Measurements from ENCODE around the gene DACH1. TPM values are rescaled to one million over a fixed set of nuclear protein-coding genes. Genes with fewer than 3 reads are reported as not detected.
A peak's percentile ranks its signal among the peaks of the same experiment; 100 is the strongest.

DACH1 gene
- total and polyA plus RNA-seq, 2 donors (not counting 3 experiments of a cell fraction or from before 2014, with no cell fraction given) = 8.6 to 28.3 TPM

DNA sequence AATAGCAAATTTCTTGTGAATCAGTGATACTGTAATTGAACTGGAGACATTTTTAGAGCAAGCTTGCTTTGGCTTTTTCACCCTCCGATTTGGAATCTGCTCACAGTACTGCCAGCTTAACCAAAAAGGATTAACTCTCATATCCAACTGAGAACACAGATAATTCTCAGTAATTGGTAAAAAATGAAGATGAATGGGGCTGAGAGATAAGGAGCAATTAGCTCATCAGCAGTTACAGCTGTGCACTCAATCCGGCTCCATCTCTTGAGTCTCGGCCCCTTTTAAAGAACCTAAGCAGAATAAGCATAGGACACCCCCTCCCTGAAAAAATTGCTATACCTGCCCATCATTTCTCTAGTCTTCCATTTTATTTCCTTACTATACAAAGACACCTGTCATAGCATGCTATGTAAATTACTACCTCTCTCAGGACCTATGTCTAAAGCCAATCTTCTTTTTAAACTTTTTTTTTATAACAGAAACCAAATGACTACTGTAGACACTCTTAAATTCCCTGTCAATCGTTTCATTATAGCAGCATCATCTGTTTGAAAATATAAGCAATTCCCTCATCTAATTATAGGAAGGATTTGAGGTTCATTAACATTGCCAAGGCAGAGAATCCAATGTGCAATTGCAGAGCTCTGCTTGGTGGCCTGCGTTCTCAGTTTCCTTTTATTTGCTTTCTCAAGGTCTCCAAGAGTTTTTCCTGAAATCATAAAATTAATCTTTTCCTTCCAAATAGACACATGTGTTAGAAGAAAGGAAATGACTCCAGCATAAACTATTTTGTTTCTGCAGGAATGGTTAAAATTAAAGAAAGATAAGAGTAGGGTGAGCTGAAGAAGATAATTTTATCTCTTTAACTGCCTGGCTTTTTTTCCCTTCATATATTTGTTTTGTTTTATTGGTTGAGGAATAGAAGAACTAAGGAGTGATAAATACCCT, 242.1 kb downstream of the DACH1 start:
- Histone ChIP-seq H3K9me3 (replicated peaks; ENCODE audit: control insufficient read depth, insufficient read depth, low read length) (no peaks in the 10 kb centered on the region), H4K20me1 (replicated peaks; ENCODE audit: control insufficient read depth, extremely low read depth, insufficient read depth, low read length) (no peaks in the 10 kb centered on the region), H3K27me3 (ENCODE audit: control insufficient read depth in 2 of 2, insufficient read depth in 2 of 2, low read length in 2 of 2) (no peaks in the 10 kb centered on the region), H3K9me1 (replicated peaks; ENCODE audit: control insufficient read depth, extremely low read depth, insufficient read depth, low read length) (no peaks in the 10 kb centered on the region), H2AFZ (ENCODE audit: low read depth, low read length) (peak overlapping the region; percentile 26), H3K4me1 (ENCODE audit: control insufficient read depth, extremely low read depth, insufficient read depth, low read length) (peaks cover 61% of the 10 kb centered on the region), H3K4me3 (replicated peaks in 1 of 3; ENCODE audit: insufficient read depth in 1 of 3, low read depth in 1 of 3, low read length in 3 of 3) (peak overlapping the region in 1 of 3 experiments; percentile 45), H3K79me2 (ENCODE audit: control insufficient read depth, insufficient read depth, low read length) (no peaks in the 10 kb centered on the region), H3K9ac (replicated peaks; ENCODE audit: extremely low read depth, insufficient read depth, low read length) (peak overlapping the region; percentile 74), H3K4me2 (ENCODE audit: insufficient read depth, low read length) (peak overlapping the region; percentile 66), H3K36me3 (ENCODE audit: control insufficient read depth in 2 of 2, extremely low read depth in 1 of 2, insufficient read depth in 2 of 2, low read length in 2 of 2) (no peaks in the 10 kb centered on the region), H3K27ac (ENCODE audit: insufficient read depth, low read depth, low read length) (peak overlapping the region; percentile 83)
- peak; percentile 77 for TF ChIP-seq GATA2 (IDR thresholded peaks at IDR 0.05; ENCODE audit: insufficient read depth, insufficient read length, low read depth, low read length)
- no peak for TF ChIP-seq MYC (IDR thresholded peaks at IDR 0.05; ENCODE audit: low read depth, low read length)
- no peak for TF ChIP-seq POLR2A (IDR thresholded peaks at IDR 0.05; ENCODE audit: low read depth, low read length)
- TF ChIP-seq, protein P1, sequence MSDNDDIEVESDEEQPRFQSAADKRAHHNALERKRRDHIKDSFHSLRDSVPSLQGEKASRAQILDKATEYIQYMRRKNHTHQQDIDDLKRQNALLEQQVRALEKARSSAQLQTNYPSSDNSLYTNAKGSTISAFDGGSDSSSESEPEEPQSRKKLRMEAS (IDR thresholded peaks at IDR 0.05; ENCODE audit: insufficient read depth, insufficient read length) = no peak
- TF ChIP-seq FOS (IDR thresholded peaks at IDR 0.05; ENCODE audit: borderline replicate concordance, insufficient read depth, low read length) = no peak
- TF ChIP-seq, protein P2, sequence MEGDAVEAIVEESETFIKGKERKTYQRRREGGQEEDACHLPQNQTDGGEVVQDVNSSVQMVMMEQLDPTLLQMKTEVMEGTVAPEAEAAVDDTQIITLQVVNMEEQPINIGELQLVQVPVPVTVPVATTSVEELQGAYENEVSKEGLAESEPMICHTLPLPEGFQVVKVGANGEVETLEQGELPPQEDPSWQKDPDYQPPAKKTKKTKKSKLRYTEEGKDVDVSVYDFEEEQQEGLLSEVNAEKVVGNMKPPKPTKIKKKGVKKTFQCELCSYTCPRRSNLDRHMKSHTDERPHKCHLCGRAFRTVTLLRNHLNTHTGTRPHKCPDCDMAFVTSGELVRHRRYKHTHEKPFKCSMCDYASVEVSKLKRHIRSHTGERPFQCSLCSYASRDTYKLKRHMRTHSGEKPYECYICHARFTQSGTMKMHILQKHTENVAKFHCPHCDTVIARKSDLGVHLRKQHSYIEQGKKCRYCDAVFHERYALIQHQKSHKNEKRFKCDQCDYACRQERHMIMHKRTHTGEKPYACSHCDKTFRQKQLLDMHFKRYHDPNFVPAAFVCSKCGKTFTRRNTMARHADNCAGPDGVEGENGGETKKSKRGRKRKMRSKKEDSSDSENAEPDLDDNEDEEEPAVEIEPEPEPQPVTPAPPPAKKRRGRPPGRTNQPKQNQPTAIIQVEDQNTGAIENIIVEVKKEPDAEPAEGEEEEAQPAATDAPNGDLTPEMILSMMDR (IDR thresholded peaks at IDR 0.05; ENCODE audit: extremely low read depth in 1 of 2, insufficient read depth in 1 of 2, low read depth in 1 of 2, low read length in 2 of 2) = no peak
- peak; percentile 78 for TF ChIP-seq JUN (IDR thresholded peaks at IDR 0.05; ENCODE audit: borderline replicate concordance, insufficient read depth, insufficient read length, low read depth)
- TF ChIP-seq POLR2AphosphoS5 (IDR thresholded peaks at IDR 0.05; ENCODE audit: insufficient read depth, low read depth, low read length) = no peak
- TF ChIP-seq EZH2 (IDR thresholded peaks at IDR 0.05; ENCODE audit: borderline replicate concordance, low read depth, low read length, severe bottlenecking) = no peak
- intact Hi-C loops (cut with micrococcal nuclease) = loop anchor here (1.0 to 5.0 kb wide), 8 partner anchors 8 to 383 kb away; partner anchors contain the start of gene DACH1
- CTCF ChIA-PET = interaction anchor here (1.0 to 2.8 kb wide), 7 partner anchors 10 to 384 kb away, joined by 3 to 7 read pairs (median 4); partner anchors contain the start of gene DACH1
- FAIRE-seq (peak; percentile 78), DNase-seq (ENCODE audit: low read depth, low spot score) (peak; percentile 88)
- dilution Hi-C loops (cut with MboI; ENCODE audit: extremely low pct_ligation_motif_present, low sequenced_read_pairs) = no loop called here
- TSS peak; percentile 70 for BruUV-seq (replicated peaks)
- POLR2A ChIA-PET = interaction anchor here (0.5 kb wide), 1 partner anchor 8 kb away, joined by 5 read pairs; no protein-coding TSS in a partner anchor

All from endothelial cell of umbilical vein (primary cell).